ENCODE data around the gene LPCAT1.

DNA sequence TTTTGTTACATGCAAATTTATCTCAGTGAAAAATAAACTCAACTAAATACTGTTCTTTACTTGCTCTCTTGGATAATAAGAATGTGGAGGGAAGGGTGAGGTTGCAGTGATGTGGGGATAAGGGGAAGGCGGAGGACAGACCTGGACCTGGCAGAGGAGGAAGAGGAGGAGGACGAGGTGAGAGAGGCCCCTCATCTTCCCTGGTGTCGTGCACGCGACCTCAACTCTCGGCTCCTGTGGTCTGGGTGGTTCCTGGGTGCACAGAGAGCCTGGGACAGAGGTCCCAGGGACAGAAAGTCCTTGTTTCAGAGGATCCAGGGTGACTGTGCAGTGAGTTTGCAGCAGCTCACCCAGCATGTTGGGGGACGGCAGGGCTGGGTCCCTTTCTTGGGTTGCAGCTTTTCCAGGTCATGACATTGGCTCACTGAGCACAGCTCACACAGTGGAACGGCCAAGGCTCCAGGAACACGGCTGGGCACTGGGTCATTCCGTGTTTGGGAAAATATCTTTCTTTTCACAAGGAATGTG is 37.7 kb upstream of the LPCAT1 start:
- TF ChIP-seq CTCF (IDR thresholded peaks at IDR 0.05) (no peak), POLR2A (IDR thresholded peaks at IDR 0.05) (no peak)

All from testis (tissue), 2 donors.